GM19455 (cell line): Measurements from ENCODE around the gene CSF1R.
"Not testable (repeated sequence)": the region's sequence is repeated elsewhere in the genome, so short reads cannot be mapped to it uniquely, and the experiment has no call there.

Experiments
- ATAC-seq: cut with Tn5 transposase; IDR thresholded peaks from one replicate; pipeline ENCODE4 v1.9.1; 2021; ENCODE audit not compliant: unreplicated experiment

CSF1R gene

GRCh38 chr5:150028047-150028446 lies 58.3 kb downstream of the CSF1R start:
- ATAC-seq = not testable (repeated sequence)

- no peak for ATAC-seq
Measured at GRCh38 chr5:150026682-150027172, 59.6 kb downstream of the CSF1R start.

DNA sequence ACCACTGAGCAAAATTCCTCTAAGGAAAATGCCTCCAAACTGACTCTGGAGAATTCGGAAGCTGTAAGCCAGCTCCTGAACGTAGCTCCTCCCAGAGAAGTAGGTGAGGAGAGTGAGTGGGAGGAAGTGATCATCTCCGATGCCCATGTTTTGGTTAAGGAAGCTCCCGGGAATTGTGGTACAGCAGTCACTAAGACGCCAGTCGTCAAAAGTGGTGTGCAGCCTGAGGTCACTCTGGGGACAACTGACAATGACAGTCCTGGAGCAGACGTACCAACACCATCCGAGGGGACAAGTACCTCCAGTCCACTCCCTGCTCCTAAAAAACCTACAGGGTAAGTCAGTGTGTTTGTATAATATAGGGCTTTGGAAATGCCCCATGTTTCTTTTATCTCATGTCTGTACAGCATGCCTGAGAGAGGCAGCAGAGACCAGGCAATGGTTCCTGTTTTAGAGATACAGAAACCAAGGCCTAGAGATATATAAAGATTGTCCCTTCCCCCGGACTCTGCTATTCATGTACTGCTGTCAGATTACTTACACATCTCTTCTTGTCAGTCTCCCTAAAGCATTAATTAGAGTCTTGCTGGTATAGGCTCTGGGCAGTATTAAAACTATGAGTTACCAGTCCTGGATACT lies 61.9 kb downstream of the CSF1R start:
- ATAC-seq = no peak

- no peak for ATAC-seq
Measured at GRCh38 chr5:150023136-150023535, 63.2 kb downstream of the CSF1R start.

GRCh38 chr5:150022681-150023080 lies 63.7 kb downstream of the CSF1R start:
- no peak for ATAC-seq

GRCh38 chr5:150022158-150022531 lies 64.2 kb downstream of the CSF1R start:
- no peak for ATAC-seq

DNA sequence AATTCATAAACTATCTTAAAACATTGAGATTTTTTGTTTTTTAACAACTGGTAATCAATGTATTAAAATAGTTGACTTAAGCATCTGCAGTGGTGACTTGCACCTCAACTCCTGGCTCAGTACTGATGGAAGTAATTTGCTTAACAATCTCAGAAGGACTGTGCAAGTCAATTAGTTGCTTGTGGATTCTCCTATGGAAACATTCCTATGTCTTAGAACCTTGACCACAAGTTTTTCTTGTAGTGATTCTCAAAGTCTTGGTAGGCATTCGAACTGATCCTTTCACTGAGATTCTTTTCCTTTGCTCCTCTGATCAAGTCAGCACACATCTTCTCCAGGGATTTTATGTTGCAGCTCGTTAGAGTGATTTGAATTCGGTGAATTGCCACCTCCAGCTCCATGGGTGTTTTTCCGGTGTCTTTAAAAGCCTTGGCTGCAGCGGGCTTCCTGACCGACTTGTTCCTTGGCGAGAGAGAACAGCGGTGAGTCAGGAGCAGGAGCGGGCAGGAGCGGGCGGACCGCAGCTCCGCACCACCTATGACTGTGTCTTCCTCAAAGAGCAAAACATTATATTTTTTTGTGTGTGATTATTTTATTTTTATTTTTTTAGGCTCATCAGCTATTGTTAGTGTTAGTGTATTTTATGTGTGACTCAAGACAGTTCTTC lies 64.7 kb downstream of the CSF1R start:
- no peak for ATAC-seq

DNA sequence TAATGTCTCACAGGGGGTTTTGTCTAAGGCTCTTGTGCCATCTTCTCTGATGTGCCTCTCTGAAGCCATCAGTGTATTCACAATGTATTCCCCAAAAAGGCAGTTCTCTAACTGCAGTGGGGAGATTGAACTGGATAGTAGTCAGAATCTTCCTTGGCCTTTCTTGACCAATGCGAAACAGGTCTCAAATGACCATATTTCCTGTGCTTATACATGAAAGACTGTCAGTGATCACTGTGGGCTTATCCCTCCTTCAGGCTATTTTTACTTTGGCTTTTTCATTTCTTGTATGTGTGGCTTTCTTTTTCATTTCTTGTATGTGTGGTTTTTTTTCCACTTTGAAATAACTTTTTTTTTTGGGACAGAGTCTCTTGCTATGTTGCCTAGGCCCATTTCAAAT lies 66.1 kb downstream of the CSF1R start:
- no peak for ATAC-seq

GRCh38 chr5:150017226-150018005 lies 68.9 kb downstream of the CSF1R start:
- ATAC-seq = no peak

GRCh38 chr5:150016537-150016936 lies 69.8 kb downstream of the CSF1R start:
- ATAC-seq = no peak

GRCh38 chr5:150015415-150015814 lies 70.9 kb downstream of the CSF1R start:
- ATAC-seq = no peak

DNA sequence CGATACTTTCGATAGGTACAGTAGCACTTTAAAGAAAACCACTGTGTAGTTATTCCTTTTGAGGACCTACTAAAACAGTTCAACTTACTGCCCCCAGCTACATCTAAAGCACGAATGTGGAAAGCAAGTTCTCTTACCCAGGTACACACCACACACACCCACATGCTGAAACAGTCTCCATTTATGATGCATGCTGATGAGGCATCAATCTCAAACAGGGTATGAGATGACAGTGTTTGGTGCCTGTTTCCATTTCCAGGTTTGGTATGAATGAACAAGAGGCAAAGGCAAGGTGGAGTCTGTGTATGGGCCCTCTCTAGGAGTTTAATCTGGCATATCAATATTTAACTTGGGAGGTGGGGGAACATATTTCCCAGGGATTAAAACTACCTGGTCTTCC lies 71.9 kb downstream of the CSF1R start:
- no peak for ATAC-seq

GRCh38 chr5:150013931-150014330 lies 72.4 kb downstream of the CSF1R start:
- ATAC-seq = no peak

- ATAC-seq = no peak
Measured at GRCh38 chr5:150009671-150010387, 76.5 kb downstream of the CSF1R start.

GRCh38 chr5:150007050-150007449 lies 79.3 kb downstream of the CSF1R start:
- ATAC-seq = no peak

GRCh38 chr5:150006318-150006717 lies 80.0 kb downstream of the CSF1R start:
- no peak for ATAC-seq
